SK-N-SH treated with all-trans-retinoic acid at 6 μM for 48 hours (cell line): ENCODE measurements around the gene QKI.

Experiments used
- ATAC-seq: fragments of 200-7000 bp; cut with Tn5 transposase; 3 replicates; pipeline ENCODE4 v1.9.1; 2020; ENCODE audit warnings: mild to moderate bottlenecking, moderate library complexity
- ARNTL ChIP-seq: fragments of 450-650 bp; formaldehyde crosslinking; IDR thresholded peaks from 2 replicates; pipeline ENCODE4 v1.5.0; 2020; ENCODE audit warnings: low read depth, mild to moderate bottlenecking, moderate library complexity, borderline replicate concordance
- BACH2 ChIP-seq: fragments of 250-450 bp; sonication (Bioruptor Pico); IDR thresholded peaks from 2 replicates; pipeline ENCODE4 v1.9.0; 2021; ENCODE audit warnings: mild to moderate bottlenecking, borderline replicate concordance
- CSDC2 ChIP-seq: fragments of 250-450 bp; sonication (Bioruptor Pico); IDR thresholded peaks from 2 replicates; pipeline ENCODE4 v1.5.0; 2020; ENCODE audit warnings: mild to moderate bottlenecking, moderate library complexity
- CSRNP3 ChIP-seq: fragments of 250-450 bp; sonication (Bioruptor Pico); IDR thresholded peaks from 2 replicates; pipeline ENCODE4 v1.5.1; 2021; ENCODE audit warnings: mild to moderate bottlenecking, moderate library complexity
- ESRRG ChIP-seq: fragments of 250-450 bp; sonication (Bioruptor Pico); IDR thresholded peaks from 2 replicates; pipeline ENCODE4 v1.6.1; 2021; ENCODE audit warnings: mild to moderate bottlenecking
- GLIS3 ChIP-seq: fragments of 250-450 bp; sonication (Bioruptor Pico); IDR thresholded peaks from 2 replicates; pipeline ENCODE4 v1.5.0; 2020; ENCODE audit warnings: mild to moderate bottlenecking, moderate library complexity
- ISL1 ChIP-seq: fragments of 250-450 bp; sonication (Bioruptor Pico); IDR thresholded peaks from 2 replicates; pipeline ENCODE4 v2.1.2; 2022; ENCODE audit warnings: mild to moderate bottlenecking, moderate library complexity
- POU6F1 ChIP-seq: fragments of 250-450 bp; sonication (Bioruptor Pico); IDR thresholded peaks from 2 replicates; pipeline ENCODE4 v1.8.0; 2021; ENCODE audit warnings: low read depth, mild to moderate bottlenecking, moderate library complexity, borderline replicate concordance
- PPARA ChIP-seq: fragments of 250-450 bp; sonication (Bioruptor Pico); IDR thresholded peaks from 2 replicates; pipeline ENCODE4 v1.5.0; 2020; ENCODE audit warnings: mild to moderate bottlenecking, borderline replicate concordance
- RARB ChIP-seq: fragments of 250-450 bp; sonication (Bioruptor Pico); IDR thresholded peaks from 2 replicates; pipeline ENCODE4 v1.8.0; 2021; ENCODE audit warnings: mild to moderate bottlenecking, moderate library complexity
- SNAI2 ChIP-seq: fragments of 250-450 bp; sonication (Bioruptor Pico); IDR thresholded peaks from 2 replicates; pipeline ENCODE4 v1.5.0; 2020; ENCODE audit warnings: mild to moderate bottlenecking, moderate library complexity
- TCF4 ChIP-seq: fragments of 250-450 bp; sonication (Bioruptor Pico); IDR thresholded peaks from 2 replicates; pipeline ENCODE4 v1.8.0; 2021; ENCODE audit warnings: mild to moderate bottlenecking, moderate library complexity, borderline replicate concordance
- TOX ChIP-seq: fragments of 250-450 bp; sonication (Bioruptor Pico); IDR thresholded peaks from 2 replicates; pipeline ENCODE4 v1.8.0; 2021; ENCODE audit warnings: mild to moderate bottlenecking, moderate library complexity, borderline replicate concordance
- TSHZ2 ChIP-seq: fragments of 250-450 bp; sonication (Bioruptor Pico); IDR thresholded peaks from 2 replicates; pipeline ENCODE4 v1.5.0; 2020; ENCODE audit warnings: mild to moderate bottlenecking, moderate library complexity
- ZC3H10 ChIP-seq: fragments of 250-450 bp; sonication (Bioruptor Pico); IDR thresholded peaks from 2 replicates; pipeline ENCODE4 v1.5.1; 2021; ENCODE audit warnings: mild to moderate bottlenecking, moderate library complexity
- ZFP3 ChIP-seq: fragments of 250-450 bp; sonication (Bioruptor Pico); IDR thresholded peaks from 2 replicates; pipeline ENCODE4 v1.5.0; 2020; ENCODE audit warnings: mild to moderate bottlenecking, moderate library complexity
- ZFP30 ChIP-seq: fragments of 450-650 bp; formaldehyde crosslinking; IDR thresholded peaks from 2 replicates; pipeline ENCODE4 v1.5.0; 2022; ENCODE audit warnings: mild to moderate bottlenecking, moderate library complexity
- ZNF70 ChIP-seq: fragments of 450-650 bp; formaldehyde crosslinking; IDR thresholded peaks from 2 replicates; pipeline ENCODE4 v1.5.0; 2020; ENCODE audit warnings: mild to moderate bottlenecking, moderate library complexity
- ZNF8 ChIP-seq: fragments of 450-650 bp; formaldehyde crosslinking; IDR thresholded peaks from 2 replicates; pipeline ENCODE4 v1.5.0; 2020; ENCODE audit warnings: mild to moderate bottlenecking, moderate library complexity
- TF ChIP-seq, protein P1 (sequence below): fragments of 250-450 bp; sonication (Bioruptor Pico); IDR thresholded peaks from 2 replicates; pipeline ENCODE4 v1.5.1; 2020; ENCODE audit warnings: low read depth, mild to moderate bottlenecking, moderate library complexity

The QKI gene

GRCh38 chr6:163416557-163417253, 2.2 kb downstream of the QKI start:
- peak; percentile 43 for ATAC-seq
- TF ChIP-seq ISL1 (CRISPR knock-in tag), result peak; percentile 14; the same call in 1 of the 2 replicates
- TF ChIP-seq POU6F1 (CRISPR knock-in tag), result no peak

GRCh38 chr6:163417595-163417994, 3.1 kb downstream of the QKI start:
- no peak for ATAC-seq
- TF ChIP-seq TOX (CRISPR knock-in tag) (no peak), SNAI2 (CRISPR knock-in tag) (no peak), ZFP30 (CRISPR knock-in tag) (no peak), GLIS3 (CRISPR knock-in tag) (no peak), BACH2 (CRISPR knock-in tag) (no peak), ISL1 (CRISPR knock-in tag) (no peak), CSRNP3 (CRISPR knock-in tag) (no peak), ARNTL (no peak), ZC3H10 (CRISPR knock-in tag) (no peak), TCF4 (no peak), ZNF70 (no peak), RARB (CRISPR knock-in tag) (no peak), ZNF8 (no peak)

GRCh38 chr6:163418311-163419029, 4.0 kb downstream of the QKI start:
- no peak for ATAC-seq
- TF ChIP-seq TOX (CRISPR knock-in tag), result no peak
- no peak for TF ChIP-seq CSDC2 (CRISPR knock-in tag)
- no peak for TF ChIP-seq ESRRG
- TF ChIP-seq RARB (CRISPR knock-in tag), result no peak
- TF ChIP-seq CSRNP3 (CRISPR knock-in tag), result no peak
- no peak for TF ChIP-seq SNAI2 (CRISPR knock-in tag)

GRCh38 chr6:163419413-163420288, 5.1 kb downstream of the QKI start:
- ATAC-seq, result peak; percentile 5; the same call in 1 of the 3 replicates
- no peak for TF ChIP-seq ESRRG
- TF ChIP-seq GLIS3 (CRISPR knock-in tag), result no peak
- no peak for TF ChIP-seq CSRNP3 (CRISPR knock-in tag)

GRCh38 chr6:163420289-163420614, 5.7 kb downstream of the QKI start:
- ATAC-seq, result no peak
- TF ChIP-seq, protein P1, sequence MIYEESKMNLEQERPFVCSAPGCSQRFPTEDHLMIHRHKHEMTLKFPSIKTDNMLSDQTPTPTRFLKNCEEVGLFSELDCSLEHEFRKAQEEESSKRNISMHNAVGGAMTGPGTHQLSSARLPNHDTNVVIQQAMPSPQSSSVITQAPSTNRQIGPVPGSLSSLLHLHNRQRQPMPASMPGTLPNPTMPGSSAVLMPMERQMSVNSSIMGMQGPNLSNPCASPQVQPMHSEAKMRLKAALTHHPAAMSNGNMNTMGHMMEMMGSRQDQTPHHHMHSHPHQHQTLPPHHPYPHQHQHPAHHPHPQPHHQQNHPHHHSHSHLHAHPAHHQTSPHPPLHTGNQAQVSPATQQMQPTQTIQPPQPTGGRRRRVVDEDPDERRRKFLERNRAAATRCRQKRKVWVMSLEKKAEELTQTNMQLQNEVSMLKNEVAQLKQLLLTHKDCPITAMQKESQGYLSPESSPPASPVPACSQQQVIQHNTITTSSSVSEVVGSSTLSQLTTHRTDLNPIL (CRISPR knock-in tag), result no peak
- TF ChIP-seq ARNTL (no peak), PPARA (no peak), CSDC2 (CRISPR knock-in tag) (no peak), ZNF8 (no peak), TCF4 (no peak), TSHZ2 (no peak), ZFP3 (CRISPR knock-in tag) (no peak), ESRRG (no peak), SNAI2 (CRISPR knock-in tag) (no peak)
